AG04449 (cell line): Measurements from ENCODE around the gene NELL2.

Experiments used
- CTCF ChIA-PET: fragments of 350-600 bp; formaldehyde crosslinking; extraction: SDS; loops from one replicate; lab custom pipeline; 2021; ENCODE audit warnings: antibody characterized with exemption; lab: Yijun Ruan, JAX
- POLR2A ChIA-PET: fragments of 400-600, 350-600 bp; formaldehyde crosslinking; extraction: SDS; loops from one replicate; lab custom pipeline; 2020; ENCODE audit warnings: antibody characterized with exemption, inconsistent platforms; lab: Yijun Ruan, JAX
- DNase-seq: peaks from one replicate; pipeline ENCODE4 v3.0.0-alpha.2; 2010; ENCODE audit warnings: low read depth, low spot score
- H3K4me3 ChIP-seq: 2 replicates; pipeline ENCODE4 v1.5.1; 2011; ENCODE audit warnings: low read depth, mild to moderate bottlenecking, control low read depth, low read length
- CTCF ChIP-seq: IDR thresholded peaks from one replicate; pipeline ENCODE4 v1.5.1; 2011; ENCODE audit warnings: mild to moderate bottlenecking, moderate library complexity, low read length, control low read depth, inconsistent platforms; ENCODE audit not compliant: insufficient read depth; ENCODE audit errors: missing control alignments

NELL2 gene

GRCh38 chr12:44637875-44638274 lies 238.2 kb downstream of the NELL2 start:
- ChIA-PET POLR2A (no interaction called here), CTCF (no interaction called here)
- no peak overlapping the region for H3K4me3 ChIP-seq
- TF ChIP-seq CTCF: no peak
- no peak for DNase-seq

- ChIA-PET CTCF (no interaction called here), POLR2A (no interaction called here)
- no peak for DNase-seq
Observed at GRCh38 chr12:44628180-44628579, 247.9 kb downstream of the NELL2 start.

GRCh38 chr12:44627387-44628166 lies 248.5 kb downstream of the NELL2 start:
- no peak for DNase-seq
- no peak for TF ChIP-seq CTCF
- no peak overlapping the region for H3K4me3 ChIP-seq
- CTCF ChIA-PET: no interaction called here
- POLR2A ChIA-PET: no interaction called here

More at GRCh38 chr12:44628180-44628579, 247.9 kb downstream of the NELL2 start:
- no peak overlapping the region for H3K4me3 ChIP-seq
- TF ChIP-seq CTCF: no peak

- TF ChIP-seq CTCF: no peak
- H3K4me3 ChIP-seq: no peak overlapping the region
- DNase-seq: no peak
- ChIA-PET CTCF (no interaction called here), POLR2A (no interaction called here)
Observed at GRCh38 chr12:44626883-44627282, 249.2 kb downstream of the NELL2 start.

DNA sequence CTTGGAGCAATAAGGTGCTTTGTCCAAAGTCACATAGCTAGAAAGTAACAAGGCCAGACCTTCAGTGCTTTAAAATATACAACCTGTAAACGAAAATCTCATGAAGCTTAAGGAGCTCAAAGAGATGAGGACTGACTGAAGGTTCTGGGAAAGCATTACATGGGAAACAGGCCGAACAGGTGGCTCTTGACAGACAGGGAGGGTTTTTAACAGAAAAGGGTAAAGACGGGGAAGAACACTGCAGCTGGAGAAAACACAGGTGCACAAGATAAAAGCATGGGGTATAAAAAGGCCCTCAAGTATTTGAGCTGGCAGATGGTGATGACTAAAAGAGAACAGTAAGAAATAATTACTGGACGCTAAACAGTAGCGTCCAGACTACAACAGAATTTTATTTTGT lies 257.2 kb downstream of the NELL2 start:
- no peak overlapping the region for H3K4me3 ChIP-seq
- no peak for TF ChIP-seq CTCF
- CTCF ChIA-PET: no interaction called here
- POLR2A ChIA-PET: no interaction called here
- no peak for DNase-seq

DNA sequence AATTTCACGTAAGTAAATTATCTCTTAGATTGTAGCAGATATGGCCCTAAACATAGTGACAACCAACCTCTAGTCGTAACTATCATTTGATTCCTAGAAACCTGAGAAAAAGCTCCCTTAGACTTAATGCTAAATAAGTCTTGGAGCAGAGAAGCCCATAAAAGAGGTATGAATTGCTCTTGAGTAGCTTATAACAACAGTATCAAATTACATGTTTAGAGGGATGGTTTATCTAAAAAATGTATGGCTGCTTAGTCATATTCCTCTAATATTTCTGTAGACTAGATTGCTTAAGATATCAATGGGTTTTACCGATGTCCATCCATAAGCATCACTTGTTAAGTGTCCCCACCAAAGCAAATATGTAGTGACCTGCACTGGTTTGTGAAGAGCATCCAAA lies 259.7 kb downstream of the NELL2 start:
- POLR2A ChIA-PET: interaction anchor here (0.6 kb wide), 1 partner anchor 203 kb away, joined by 3 read pairs; no protein-coding TSS in a partner anchor
- no peak overlapping the region for H3K4me3 ChIP-seq
- CTCF ChIA-PET: no interaction called here
- TF ChIP-seq CTCF: no peak
- DNase-seq: no peak
